ENCODE measurements around the gene BAK1.

GRCh38 chr6:33609019-33609418 is 28.9 kb upstream of the BAK1 start:
- TF ChIP-seq CTCF (IDR thresholded peaks at IDR 0.05) (no peak), POLR2A (IDR thresholded peaks at IDR 0.05) (no peak)
